Measurements from ENCODE around the gene DTX3. TPM values are rescaled to one million over a fixed set of nuclear protein-coding genes. Genes with fewer than 3 reads are reported as not detected.

The DTX3 gene
- total and polyA plus RNA-seq, 2 of the 13 experiments (the other 11 are each of a cell fraction or from before 2014, with no cell fraction given) = 9.0 to 27.2 TPM

DNA sequence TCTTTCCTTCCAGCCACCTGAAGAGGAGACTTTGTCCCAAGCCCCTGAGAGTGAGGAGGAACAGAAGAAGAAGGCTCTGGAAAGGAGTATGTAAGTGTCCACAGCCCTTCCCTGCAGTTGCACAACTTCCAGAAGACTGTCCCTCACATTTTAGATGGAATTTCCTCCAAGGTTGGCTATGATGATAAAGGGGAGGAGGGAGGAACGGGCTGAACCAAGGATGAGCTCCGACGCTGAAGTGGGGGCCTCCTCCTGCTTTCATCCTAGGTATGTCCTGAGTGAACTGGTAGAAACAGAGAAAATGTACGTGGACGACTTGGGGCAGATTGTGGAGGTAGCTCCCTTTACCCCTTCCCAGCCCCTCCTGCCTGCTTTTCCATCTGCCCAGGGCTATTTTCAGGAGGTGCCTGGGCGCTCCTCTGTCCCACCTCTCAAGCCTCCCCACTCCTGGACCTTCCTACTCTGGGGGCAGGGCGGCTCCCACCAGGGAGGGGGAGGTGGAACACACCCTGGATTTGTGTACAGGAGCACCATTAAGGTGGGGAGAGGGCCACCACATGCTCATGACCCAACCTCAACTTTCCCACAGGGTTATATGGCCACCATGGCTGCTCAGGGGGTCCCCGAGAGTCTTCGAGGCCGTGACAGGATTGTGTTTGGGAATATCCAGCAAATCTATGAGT is 8.9 kb downstream of the DTX3 start (continued):
- TF ChIP-seq DMAP1 (CRISPR knock-in tag; IDR thresholded peaks at IDR 0.05) (no peak), ZNF660 (CRISPR knock-in tag; IDR thresholded peaks at IDR 0.05; ENCODE audit: borderline replicate concordance, low read depth) (no peak), ZNF3 (CRISPR knock-in tag; IDR thresholded peaks at IDR 0.05) (no peak), ZFP90 (CRISPR knock-in tag; IDR thresholded peaks at IDR 0.05; ENCODE audit: borderline replicate concordance) (no peak), ZNF326 (CRISPR knock-in tag; IDR thresholded peaks at IDR 0.05; ENCODE audit: borderline replicate concordance) (no peak)

DNA sequence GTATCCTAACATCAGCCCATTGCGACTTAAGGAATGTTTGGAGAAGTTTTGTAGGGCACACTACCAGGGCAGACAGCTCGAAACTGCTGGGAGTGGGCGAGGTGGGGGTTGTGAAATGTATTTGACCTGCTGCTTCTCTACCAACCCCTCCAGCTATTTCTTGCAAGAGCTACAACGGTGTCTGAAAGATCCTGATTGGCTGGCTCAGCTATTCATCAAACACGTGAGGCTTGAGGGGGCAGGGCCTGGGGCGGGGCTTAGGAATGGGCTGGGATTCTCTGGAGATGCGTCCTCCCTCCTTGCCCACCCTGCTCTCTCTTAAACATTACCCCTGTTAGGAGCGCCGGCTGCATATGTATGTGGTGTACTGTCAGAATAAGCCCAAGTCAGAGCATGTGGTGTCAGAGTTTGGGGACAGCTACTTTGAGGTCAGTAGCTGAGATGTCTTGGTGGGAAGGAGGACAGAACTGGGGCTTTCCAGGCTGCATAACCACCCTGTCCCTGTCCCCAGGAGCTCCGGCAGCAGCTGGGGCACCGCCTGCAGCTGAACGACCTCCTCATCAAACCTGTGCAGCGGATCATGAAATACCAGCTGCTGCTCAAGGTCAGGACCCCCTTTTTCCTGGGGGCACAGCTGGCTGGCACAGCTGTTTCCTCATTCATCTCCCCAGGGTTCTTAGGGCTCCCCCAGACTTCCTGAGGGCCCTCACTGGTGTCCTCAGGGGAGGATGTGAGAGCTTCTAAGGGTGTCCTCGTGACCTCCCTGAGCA is 9.7 kb downstream of the DTX3 start:
- intact Hi-C loops (cut with micrococcal nuclease; ENCODE audit: unreplicated experiment) = no loop called here
- CTCF ChIA-PET (ENCODE audit: low intra/inter-chr PET ratio, low total read pairs) = no interaction called here
- Histone ChIP-seq H2AFZ (ENCODE audit: low read length) (no peak overlapping the region), H3K27me3 (ENCODE audit: control insufficient read depth in 1 of 2, insufficient read depth in 2 of 2, low read length in 2 of 2) (peaks cover 0 to 16% of the 10 kb centered on the region in 2 experiments; a peak in 2 of 5 replicates), H3K9ac (ENCODE audit: insufficient read depth, low read depth, low read length) (no peak overlapping the region), H3K4me2 (ENCODE audit: low read depth, low read length) (no peak overlapping the region), H3K79me2 (ENCODE audit: insufficient read depth, low read length) (no peaks in the 10 kb centered on the region), H3K4me1 (ENCODE audit: insufficient read depth, low read length) (peaks cover 37% of the 10 kb centered on the region), H3K27ac (ENCODE audit: extremely low read length, insufficient read depth, low read length) (no peak overlapping the region), H4K20me1 (ENCODE audit: insufficient read depth, low read length) (no peaks in the 10 kb centered on the region), H3K36me3 (replicated peaks in 1 of 2; ENCODE audit: control insufficient read depth in 1 of 2, insufficient read depth in 2 of 2, low read length in 2 of 2) (no peaks in the 10 kb centered on the region), H3K4me3 (replicated peaks in 1 of 3; ENCODE audit: insufficient read depth in 1 of 3, low read depth in 2 of 3, low read length in 3 of 3) (no peak overlapping the region), H3K9me3 (ENCODE audit: low read length) (no peaks in the 10 kb centered on the region)
- POLR2A ChIA-PET = interaction anchor here (1.1 to 1.9 kb wide), 2 partner anchors 24 to 31 kb away, joined by 3 to 9 read pairs; partner anchors contain the start of gene PIP4K2C
- FAIRE-seq (no peak), ATAC-seq (no peak), DNase-seq (ENCODE audit: low spot score) (no peak)
- in situ Hi-C loops (cut with HindIII; ENCODE audit: extremely low pct_ligation_motif_present, low pct_unique_long_range_greater_than_20kb) = no loop called here
- BruUV-seq (replicated peaks) = no TSS peak
- WGBS (ENCODE audit: low lambda C conversion rate) = 85% methylated on average over 10 of the region's 14 CpGs
- TF ChIP-seq ELF4 (CRISPR knock-in tag; IDR thresholded peaks at IDR 0.05; ENCODE audit: borderline replicate concordance) = no peak
- no peak for TF ChIP-seq HDAC6 (IDR thresholded peaks at IDR 0.05; ENCODE audit: low read depth, low read length)
- TF ChIP-seq CEBPG (CRISPR knock-in tag; IDR thresholded peaks at IDR 0.05) = no peak
- TF ChIP-seq PAWR (CRISPR knock-in tag; IDR thresholded peaks at IDR 0.05; ENCODE audit: borderline replicate concordance) = no peak
- TF ChIP-seq NFYB (CRISPR knock-in tag; IDR thresholded peaks at IDR 0.05) = peak; percentile 47
- no peak for TF ChIP-seq ZFX (CRISPR knock-in tag; IDR thresholded peaks at IDR 0.05; ENCODE audit: low read depth)
- TF ChIP-seq NFYC (CRISPR knock-in tag; IDR thresholded peaks at IDR 0.05) = peak; percentile 45
- TF ChIP-seq ZNF256 (CRISPR knock-in tag; conservative IDR thresholded peaks at IDR 0.05) = no peak
- no peak for TF ChIP-seq ZNF841 (CRISPR knock-in tag; IDR thresholded peaks at IDR 0.05; ENCODE audit: borderline replicate concordance)
- no peak for TF ChIP-seq HOXA7 (CRISPR knock-in tag; IDR thresholded peaks at IDR 0.05)
- TF ChIP-seq, protein P1, sequence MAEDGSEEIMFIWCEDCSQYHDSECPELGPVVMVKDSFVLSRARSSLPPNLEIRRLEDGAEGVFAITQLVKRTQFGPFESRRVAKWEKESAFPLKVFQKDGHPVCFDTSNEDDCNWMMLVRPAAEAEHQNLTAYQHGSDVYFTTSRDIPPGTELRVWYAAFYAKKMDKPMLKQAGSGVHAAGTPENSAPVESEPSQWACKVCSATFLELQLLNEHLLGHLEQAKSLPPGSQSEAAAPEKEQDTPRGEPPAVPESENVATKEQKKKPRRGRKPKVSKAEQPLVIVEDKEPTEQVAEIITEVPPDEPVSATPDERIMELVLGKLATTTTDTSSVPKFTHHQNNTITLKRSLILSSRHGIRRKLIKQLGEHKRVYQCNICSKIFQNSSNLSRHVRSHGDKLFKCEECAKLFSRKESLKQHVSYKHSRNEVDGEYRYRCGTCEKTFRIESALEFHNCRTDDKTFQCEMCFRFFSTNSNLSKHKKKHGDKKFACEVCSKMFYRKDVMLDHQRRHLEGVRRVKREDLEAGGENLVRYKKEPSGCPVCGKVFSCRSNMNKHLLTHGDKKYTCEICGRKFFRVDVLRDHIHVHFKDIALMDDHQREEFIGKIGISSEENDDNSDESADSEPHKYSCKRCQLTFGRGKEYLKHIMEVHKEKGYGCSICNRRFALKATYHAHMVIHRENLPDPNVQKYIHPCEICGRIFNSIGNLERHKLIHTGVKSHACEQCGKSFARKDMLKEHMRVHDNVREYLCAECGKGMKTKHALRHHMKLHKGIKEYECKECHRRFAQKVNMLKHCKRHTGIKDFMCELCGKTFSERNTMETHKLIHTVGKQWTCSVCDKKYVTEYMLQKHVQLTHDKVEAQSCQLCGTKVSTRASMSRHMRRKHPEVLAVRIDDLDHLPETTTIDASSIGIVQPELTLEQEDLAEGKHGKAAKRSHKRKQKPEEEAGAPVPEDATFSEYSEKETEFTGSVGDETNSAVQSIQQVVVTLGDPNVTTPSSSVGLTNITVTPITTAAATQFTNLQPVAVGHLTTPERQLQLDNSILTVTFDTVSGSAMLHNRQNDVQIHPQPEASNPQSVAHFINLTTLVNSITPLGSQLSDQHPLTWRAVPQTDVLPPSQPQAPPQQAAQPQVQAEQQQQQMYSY (CRISPR knock-in tag; IDR thresholded peaks at IDR 0.05) = no peak

All from HepG2 (cell line).